HUDEP-2 (cell line): Measurements from ENCODE around the gene USP54.

Experiments used
- DNase-seq, 76 experiments: peaks; one replicate each; lab custom pipeline; 2025; ENCODE audit not compliant: unreplicated experiment in 76 of 76; lab: John Stamatoyannopoulos, UW

USP54 gene

DNA sequence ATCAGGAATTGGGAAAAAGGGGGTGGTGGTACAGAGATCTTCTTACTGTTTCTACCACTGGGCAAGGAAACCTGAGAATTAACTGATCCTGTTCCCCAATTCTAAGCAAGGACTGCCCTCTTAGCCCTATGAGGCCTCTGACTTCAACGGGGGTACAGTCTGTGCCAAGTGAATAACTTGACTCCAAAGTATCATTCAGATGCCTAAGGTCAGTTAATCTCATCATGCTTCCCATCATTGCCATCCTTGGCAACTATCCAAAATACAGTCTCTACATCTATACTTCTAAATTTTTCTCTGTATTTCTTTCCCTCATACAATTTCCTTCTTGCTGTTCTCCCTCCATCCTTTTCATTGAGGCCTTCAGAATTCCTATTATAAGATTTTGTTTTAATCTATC lies 105.8 kb downstream of the USP54 start:
- peak in 1 of 76 experiments; percentile 19 for DNase-seq

DNA sequence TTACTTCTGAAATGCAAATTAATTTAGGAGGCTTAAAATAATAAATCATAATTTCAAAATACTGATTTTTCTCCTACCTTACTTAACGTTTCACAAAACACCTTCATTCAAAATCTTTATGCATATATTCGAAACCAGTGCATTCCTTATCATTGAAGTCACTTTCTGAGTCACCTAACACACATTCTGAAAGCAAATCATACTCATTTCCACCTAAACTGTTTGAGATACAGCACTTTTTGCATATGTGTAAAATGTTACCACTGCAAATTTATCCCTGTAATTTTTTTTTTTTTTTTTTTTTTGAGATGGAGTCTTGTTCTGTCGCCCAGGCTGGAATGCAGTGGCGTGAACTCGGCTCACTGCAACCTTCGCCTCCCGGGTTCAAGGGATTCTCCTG lies 111.0 kb downstream of the USP54 start:
- DNase-seq = no peak

DNA sequence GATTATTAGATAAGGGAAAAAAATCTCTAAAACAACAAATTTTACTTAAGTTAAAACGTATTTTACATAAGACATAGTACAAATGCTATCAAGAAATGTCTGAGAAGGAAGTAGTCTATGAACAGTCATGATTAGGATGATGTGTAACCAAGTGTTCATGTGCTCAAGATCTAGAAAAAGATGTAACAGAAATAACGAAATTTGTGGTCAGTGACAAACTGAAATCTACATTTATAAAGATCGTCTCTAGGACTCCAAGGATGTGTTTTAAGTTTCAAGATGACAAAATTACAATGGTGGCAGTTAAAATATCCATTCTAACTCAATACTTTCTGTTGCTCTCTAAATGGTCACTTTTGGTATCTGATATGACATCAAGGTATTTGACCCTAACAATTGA lies 112.5 kb downstream of the USP54 start:
- DNase-seq = peak in 6 of 76 experiments; percentile 6 to 28 (median 18)

DNA sequence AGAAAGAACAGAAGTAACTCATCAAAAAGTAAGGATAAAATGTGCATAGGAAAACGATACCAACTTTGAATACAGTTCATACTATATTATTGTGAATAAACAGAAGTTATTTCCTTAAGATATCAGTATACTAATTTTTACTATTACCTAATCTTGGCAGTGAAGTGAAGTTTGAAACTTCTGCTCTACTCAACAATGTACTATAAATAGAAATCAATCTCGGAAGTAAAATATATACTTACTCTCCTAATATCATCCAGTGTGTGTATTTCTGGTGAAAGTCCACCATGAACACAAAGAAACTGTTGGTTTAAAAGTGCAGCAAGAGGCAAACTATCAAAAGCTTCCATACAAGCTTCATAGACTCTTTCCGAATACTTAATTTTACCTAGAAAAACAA lies 119.9 kb downstream of the USP54 start:
- DNase-seq = no peak

DNA sequence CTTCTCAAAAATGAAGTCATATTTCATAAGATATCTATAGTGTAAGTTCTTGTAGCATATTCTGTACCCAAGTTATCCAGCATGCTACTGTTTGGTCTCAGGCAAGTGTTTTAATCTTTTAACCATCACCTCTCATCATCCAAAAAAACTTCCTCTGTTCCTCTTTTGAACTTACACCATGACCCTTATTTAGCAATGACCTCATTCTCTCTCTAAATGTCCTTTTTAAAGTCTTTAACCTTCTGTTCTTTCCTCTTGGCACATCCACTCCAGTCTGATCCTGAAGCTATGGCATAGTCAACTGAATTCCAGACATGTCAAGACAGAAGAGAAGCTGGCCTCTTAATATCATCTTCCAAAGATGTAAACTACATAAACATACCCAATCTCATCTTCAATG lies 121.6 kb downstream of the USP54 start:
- DNase-seq = no peak

DNA sequence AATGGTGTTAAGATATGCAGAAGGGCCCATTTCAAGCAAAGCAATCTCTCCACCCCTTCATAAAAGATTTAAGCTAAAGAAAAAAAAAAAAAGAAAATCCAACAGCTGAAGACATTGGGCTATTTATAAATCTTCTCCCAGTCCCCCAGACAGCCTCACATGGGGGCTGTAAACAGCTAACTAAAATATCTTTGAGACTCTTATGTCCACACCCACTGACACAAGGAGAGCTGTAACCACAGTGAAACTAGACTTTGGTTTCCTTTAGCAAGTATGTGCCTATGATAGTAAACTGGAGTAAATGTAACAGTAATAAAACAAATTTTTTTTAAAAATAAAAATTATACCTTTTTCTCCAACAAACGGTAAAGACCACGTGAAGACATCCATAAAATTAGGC lies 123.9 kb downstream of the USP54 start:
- no peak for DNase-seq

DNA sequence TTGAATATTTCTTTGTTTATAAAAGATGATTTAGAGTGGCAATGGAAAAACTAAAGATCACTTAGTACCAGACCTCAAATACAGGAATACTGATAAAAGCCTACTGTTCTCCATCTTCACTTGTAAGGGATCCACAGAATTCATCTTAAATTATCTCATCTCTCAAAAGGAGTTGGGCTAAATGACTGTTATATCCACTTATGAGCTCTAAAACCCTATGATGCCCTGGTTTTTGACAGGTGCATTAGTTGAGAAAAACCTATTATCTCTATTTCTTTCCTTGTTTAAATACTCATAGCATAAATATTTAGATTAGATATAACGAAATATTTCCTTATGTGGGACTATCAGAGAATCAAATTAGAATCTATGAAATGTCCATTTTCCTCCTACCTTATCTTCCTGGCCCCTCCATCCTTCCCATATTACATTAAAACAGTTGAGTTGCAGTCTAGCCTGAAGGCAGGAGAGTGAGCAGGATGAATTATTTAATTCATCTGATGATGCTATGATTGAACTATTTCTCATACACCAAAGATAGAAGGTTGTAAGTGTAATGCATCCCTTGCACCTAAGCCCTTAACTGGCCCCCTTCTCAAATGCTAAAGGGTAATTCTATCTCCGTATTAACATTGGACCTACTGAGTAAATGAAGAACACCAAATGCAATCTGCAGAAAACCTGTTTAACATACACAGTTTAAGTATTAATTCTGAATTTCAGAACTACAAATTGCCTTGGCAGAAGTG lies 125.0 kb downstream of the USP54 start:
- DNase-seq = no peak

- no peak for DNase-seq
Observed at GRCh38 chr10:73460897-73461296, 130.2 kb downstream of the USP54 start.

DNA sequence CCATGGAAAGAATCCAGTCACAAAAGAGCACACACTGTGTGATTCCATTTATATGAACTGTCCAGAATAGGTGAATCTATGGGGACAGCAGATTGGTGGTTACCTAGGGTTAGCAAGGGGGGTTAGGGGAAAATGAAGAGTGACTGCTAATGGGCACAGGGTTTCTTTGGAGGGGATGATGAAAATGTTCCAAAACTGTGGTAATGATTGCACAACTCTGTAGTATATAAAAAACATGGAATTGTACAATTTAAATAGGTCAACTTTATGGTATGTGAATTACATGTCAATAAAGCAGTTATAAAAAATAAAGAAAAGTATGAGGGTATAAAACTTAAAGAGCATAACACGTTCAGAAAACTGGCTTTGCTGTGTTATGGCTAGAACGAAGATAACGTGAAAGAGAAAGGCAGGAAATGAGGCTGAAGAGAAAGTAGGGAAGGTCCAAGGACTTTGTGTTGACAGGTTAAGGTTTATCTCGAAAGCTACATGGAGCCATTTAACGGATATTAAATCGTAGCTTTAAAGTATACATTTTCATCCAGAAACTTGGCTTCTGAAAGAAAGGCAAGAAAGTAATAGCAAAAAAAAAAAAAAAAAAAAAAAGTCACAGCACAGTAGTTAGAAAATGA lies 131.3 kb downstream of the USP54 start:
- no peak for DNase-seq

DNA sequence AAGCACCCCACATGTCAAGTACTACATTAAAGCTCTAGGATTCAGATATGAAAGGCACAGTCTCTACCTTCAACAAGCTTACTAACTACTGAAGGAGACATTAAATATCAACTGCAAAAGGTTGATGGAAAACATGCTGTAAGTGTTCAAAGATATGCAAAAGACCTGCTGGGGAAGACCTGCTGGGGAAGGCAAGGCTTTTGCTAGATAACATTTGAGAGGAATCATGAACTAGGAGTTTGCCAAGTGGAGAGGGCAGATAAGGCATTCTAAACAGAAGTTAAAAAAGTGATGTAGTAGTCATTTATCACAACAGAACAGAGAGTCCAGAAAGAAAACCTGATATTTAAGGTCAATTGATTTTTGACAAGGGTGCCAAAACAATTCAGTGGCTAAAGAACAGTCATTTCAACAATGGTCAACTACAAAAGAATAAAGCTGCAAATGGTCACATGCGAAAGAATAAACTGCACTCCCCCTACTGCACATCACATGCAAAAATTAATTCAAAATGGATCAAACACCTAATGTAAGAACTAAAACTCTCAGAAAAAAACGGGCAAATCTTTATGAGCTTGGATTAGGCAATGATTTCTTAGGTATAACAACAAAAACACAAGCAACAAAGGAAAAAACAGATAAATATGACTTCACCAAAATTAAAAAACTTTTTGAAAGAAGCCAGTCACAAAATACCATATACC lies 134.8 kb downstream of the USP54 start:
- DNase-seq = peak in 72 of 76 experiments; percentile 5 to 96 (median 74)

DNA sequence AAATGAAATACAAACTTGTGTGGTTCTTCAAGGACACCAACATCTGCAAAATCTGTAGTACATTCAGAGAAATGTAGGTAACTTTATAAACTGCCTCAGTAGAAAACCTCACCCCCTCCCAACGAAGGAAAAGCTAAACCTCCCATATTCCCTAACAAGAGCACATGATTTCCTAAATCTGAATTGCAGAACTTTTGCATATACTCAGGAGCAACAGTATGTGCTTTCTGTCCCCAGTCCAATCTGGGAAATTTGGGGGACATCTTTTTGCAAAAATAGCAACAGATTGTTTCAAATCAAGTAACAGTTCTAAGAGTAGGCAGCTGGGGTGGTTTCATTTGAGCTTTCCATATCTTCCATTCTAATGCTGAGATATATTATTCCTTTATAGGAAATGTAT lies 142.0 kb downstream of the USP54 start:
- no peak for DNase-seq

DNA sequence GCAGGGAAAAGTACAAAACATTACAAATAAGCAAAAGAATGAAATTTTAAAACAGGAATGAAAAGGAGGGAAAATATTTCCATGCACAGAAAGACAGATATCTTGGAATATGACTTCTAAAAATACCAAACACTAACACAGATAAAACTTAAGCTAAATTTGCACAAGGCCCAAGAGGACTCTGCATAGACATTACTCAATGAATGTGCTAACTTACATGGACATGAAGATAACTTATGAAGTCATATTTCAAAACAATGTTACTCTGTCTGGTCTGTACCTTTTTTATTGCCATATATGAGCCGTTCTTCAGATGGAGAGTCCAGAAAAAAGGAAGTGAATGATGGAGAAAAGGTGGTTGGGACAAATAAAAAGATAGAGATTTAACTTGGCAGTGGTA lies 142.8 kb downstream of the USP54 start:
- DNase-seq = no peak
